Right kidney (tissue), 1 donor: ENCODE data around the gene ORC2.

Experiments
- DNase-seq: peaks from one replicate; pipeline ENCODE4 v3.0.0-alpha.2; 2016

The ORC2 gene

GRCh38 chr2:200862532-200863000 lies 100.9 kb downstream of the ORC2 start:
- DNase-seq: peak; percentile 41

GRCh38 chr2:200861617-200862155 lies 101.8 kb downstream of the ORC2 start:
- DNase-seq: peak; percentile 11

GRCh38 chr2:200860092-200860795 lies 103.2 kb downstream of the ORC2 start:
- no peak for DNase-seq
